DND-41 (cell line): ENCODE results near the gene WDR86.

Experiments
- EZH2 ChIP-seq: IDR thresholded peaks from 3 replicates; pipeline ENCODE4 v1.6.1; 2012; ENCODE audit warnings: borderline replicate concordance, low read depth, mild to moderate bottlenecking, moderate library complexity, low read length, inconsistent platforms; ENCODE audit not compliant: severe bottlenecking
- TF ChIP-seq, protein P1 (sequence below): IDR thresholded peaks from 2 replicates; pipeline ENCODE4 v1.5.1; 2012; ENCODE audit warnings: borderline replicate concordance, low read length, moderate library complexity, mild to moderate bottlenecking; ENCODE audit not compliant: poor library complexity, severe bottlenecking; ENCODE audit errors: extremely low read depth

DNA sequence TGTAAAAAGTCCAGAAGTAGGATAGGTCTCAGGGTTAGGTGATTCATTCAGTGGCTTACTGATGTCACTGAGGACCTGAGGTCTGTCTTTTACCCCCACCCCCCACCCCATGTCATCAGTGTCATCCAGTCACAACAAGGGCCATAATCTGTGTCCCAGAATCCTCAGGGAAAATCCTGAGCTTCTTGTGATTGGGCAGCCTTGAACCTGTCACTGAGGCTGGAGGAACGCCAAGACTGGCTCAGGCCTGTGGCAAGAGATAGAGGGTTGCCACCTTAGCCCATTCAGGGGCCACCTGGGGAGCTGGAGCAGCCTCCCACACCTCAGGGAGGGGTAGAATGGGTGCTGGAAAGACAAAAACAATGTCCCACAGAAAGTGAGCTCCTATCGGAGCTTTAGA lies 38.6 kb downstream of the WDR86 start:
- TF ChIP-seq, protein P1, sequence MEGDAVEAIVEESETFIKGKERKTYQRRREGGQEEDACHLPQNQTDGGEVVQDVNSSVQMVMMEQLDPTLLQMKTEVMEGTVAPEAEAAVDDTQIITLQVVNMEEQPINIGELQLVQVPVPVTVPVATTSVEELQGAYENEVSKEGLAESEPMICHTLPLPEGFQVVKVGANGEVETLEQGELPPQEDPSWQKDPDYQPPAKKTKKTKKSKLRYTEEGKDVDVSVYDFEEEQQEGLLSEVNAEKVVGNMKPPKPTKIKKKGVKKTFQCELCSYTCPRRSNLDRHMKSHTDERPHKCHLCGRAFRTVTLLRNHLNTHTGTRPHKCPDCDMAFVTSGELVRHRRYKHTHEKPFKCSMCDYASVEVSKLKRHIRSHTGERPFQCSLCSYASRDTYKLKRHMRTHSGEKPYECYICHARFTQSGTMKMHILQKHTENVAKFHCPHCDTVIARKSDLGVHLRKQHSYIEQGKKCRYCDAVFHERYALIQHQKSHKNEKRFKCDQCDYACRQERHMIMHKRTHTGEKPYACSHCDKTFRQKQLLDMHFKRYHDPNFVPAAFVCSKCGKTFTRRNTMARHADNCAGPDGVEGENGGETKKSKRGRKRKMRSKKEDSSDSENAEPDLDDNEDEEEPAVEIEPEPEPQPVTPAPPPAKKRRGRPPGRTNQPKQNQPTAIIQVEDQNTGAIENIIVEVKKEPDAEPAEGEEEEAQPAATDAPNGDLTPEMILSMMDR, result no peak
- no peak for TF ChIP-seq EZH2
